GM18867 (cell line): Measurements from ENCODE around the gene ALG2.

Source experiments
- ATAC-seq: cut with Tn5 transposase; IDR thresholded peaks from one replicate; pipeline ENCODE4 v1.9.1; 2021; ENCODE audit warnings: mild to moderate bottlenecking, moderate library complexity; ENCODE audit not compliant: unreplicated experiment

ALG2 gene

GRCh38 chr9:99176527-99177013 is 45.2 kb downstream of the ALG2 start:
- ATAC-seq, result no peak

- ATAC-seq, result no peak
Observed at GRCh38 chr9:99173570-99174504, 47.9 kb downstream of the ALG2 start.

GRCh38 chr9:99172124-99173091 is 49.3 kb downstream of the ALG2 start:
- ATAC-seq, result no peak

GRCh38 chr9:99171225-99172123 is 50.3 kb downstream of the ALG2 start:
- ATAC-seq, result no peak

- no peak for ATAC-seq
Observed at GRCh38 chr9:99169982-99170761, 51.6 kb downstream of the ALG2 start.

GRCh38 chr9:99169086-99169485 is 52.7 kb downstream of the ALG2 start:
- ATAC-seq, result no peak

GRCh38 chr9:99167694-99168093 is 54.0 kb downstream of the ALG2 start:
- ATAC-seq, result peak; percentile 44

- peak; percentile 11 for ATAC-seq
Observed at GRCh38 chr9:99167119-99167518, 54.6 kb downstream of the ALG2 start.
